ENCODE results near the gene CETP.

Gene CETP

GRCh38 chr16:56995136-56995805 lies 33.5 kb downstream of the CETP start:
- Histone ChIP-seq H3K4me3 (ENCODE audit: insufficient read length, low read depth) (no peak overlapping the region), H3K9me3 (ENCODE audit: insufficient read depth, low read length) (no peaks in the 10 kb centered on the region), H3K4me1 (ENCODE audit: insufficient read depth, insufficient read length) (peaks cover 9% of the 10 kb centered on the region), H3K27me3 (ENCODE audit: insufficient read depth, insufficient read length) (peaks cover 18% of the 10 kb centered on the region), H3K9ac (ENCODE audit: insufficient read length, low read depth) (no peak overlapping the region), H3K36me3 (ENCODE audit: insufficient read depth, insufficient read length, low read length) (no peaks in the 10 kb centered on the region)
- TF ChIP-seq ZNF274 (IDR thresholded peaks at IDR 0.05; ENCODE audit: low read depth, low read length) (no peak), SUZ12 (IDR thresholded peaks at IDR 0.05; ENCODE audit: extremely low read depth, insufficient read depth, insufficient read length) (no peak), YY1 (IDR thresholded peaks at IDR 0.05; ENCODE audit: insufficient read depth, insufficient read length) (no peak)
- DNase-seq (ENCODE audit: low read depth, low spot score), result no peak

- no peak for TF ChIP-seq ZNF274 (IDR thresholded peaks at IDR 0.05; ENCODE audit: low read depth, low read length)
- TF ChIP-seq SUZ12 (IDR thresholded peaks at IDR 0.05; ENCODE audit: extremely low read depth, insufficient read depth, insufficient read length), result no peak
- TF ChIP-seq YY1 (IDR thresholded peaks at IDR 0.05; ENCODE audit: insufficient read depth, insufficient read length), result no peak
- H3K4me1 ChIP-seq (ENCODE audit: insufficient read depth, insufficient read length), result peaks cover 5% of the 10 kb centered on the region
These were observed 35.5 kb downstream of the CETP start for GRCh38 chr16:56997264-56997663.

GRCh38 chr16:56997931-56998330 lies 36.2 kb downstream of the CETP start:
- DNase-seq (ENCODE audit: low read depth, low spot score), result no peak
- peaks cover 4% of the 10 kb centered on the region for H3K27me3 ChIP-seq (ENCODE audit: insufficient read depth, insufficient read length)
- TF ChIP-seq SUZ12 (IDR thresholded peaks at IDR 0.05; ENCODE audit: extremely low read depth, insufficient read depth, insufficient read length) (no peak), YY1 (IDR thresholded peaks at IDR 0.05; ENCODE audit: insufficient read depth, insufficient read length) (no peak), ZNF274 (IDR thresholded peaks at IDR 0.05; ENCODE audit: low read depth, low read length) (no peak)
- peaks cover 5% of the 10 kb centered on the region for H3K4me1 ChIP-seq (ENCODE audit: insufficient read depth, insufficient read length)
- H3K4me3 ChIP-seq (ENCODE audit: insufficient read length, low read depth), result no peak overlapping the region
- H3K9ac ChIP-seq (ENCODE audit: insufficient read length, low read depth), result no peak overlapping the region
- no peaks in the 10 kb centered on the region for H3K9me3 ChIP-seq (ENCODE audit: insufficient read depth, low read length)
- no peaks in the 10 kb centered on the region for H3K36me3 ChIP-seq (ENCODE audit: insufficient read depth, insufficient read length, low read length)

More at GRCh38 chr16:56997264-56997663, 35.5 kb downstream of the CETP start:
- Histone ChIP-seq H3K36me3 (ENCODE audit: insufficient read depth, insufficient read length, low read length) (no peaks in the 10 kb centered on the region), H3K9me3 (ENCODE audit: insufficient read depth, low read length) (no peaks in the 10 kb centered on the region), H3K4me3 (ENCODE audit: insufficient read length, low read depth) (no peak overlapping the region), H3K9ac (ENCODE audit: insufficient read length, low read depth) (no peak overlapping the region), H3K27me3 (ENCODE audit: insufficient read depth, insufficient read length) (peaks cover 4% of the 10 kb centered on the region)
- no peak for DNase-seq (ENCODE audit: low read depth, low spot score)

- Histone ChIP-seq H3K4me1 (ENCODE audit: insufficient read depth, insufficient read length) (peaks cover 5% of the 10 kb centered on the region), H3K9ac (ENCODE audit: insufficient read length, low read depth) (no peak overlapping the region), H3K9me3 (ENCODE audit: insufficient read depth, low read length) (no peaks in the 10 kb centered on the region), H3K27me3 (ENCODE audit: insufficient read depth, insufficient read length) (peaks cover 4% of the 10 kb centered on the region), H3K36me3 (ENCODE audit: insufficient read depth, insufficient read length, low read length) (no peaks in the 10 kb centered on the region), H3K4me3 (ENCODE audit: insufficient read length, low read depth) (no peak overlapping the region)
- TF ChIP-seq YY1 (IDR thresholded peaks at IDR 0.05; ENCODE audit: insufficient read depth, insufficient read length) (no peak), SUZ12 (IDR thresholded peaks at IDR 0.05; ENCODE audit: extremely low read depth, insufficient read depth, insufficient read length) (no peak), ZNF274 (IDR thresholded peaks at IDR 0.05; ENCODE audit: low read depth, low read length) (no peak)
- no peak for DNase-seq (ENCODE audit: low read depth, low spot score)
These were observed 36.6 kb downstream of the CETP start for GRCh38 chr16:56998352-56998751.

GRCh38 chr16:56998861-56999260 lies 37.1 kb downstream of the CETP start:
- no peak for TF ChIP-seq ZNF274 (IDR thresholded peaks at IDR 0.05; ENCODE audit: low read depth, low read length)
- no peak for TF ChIP-seq YY1 (IDR thresholded peaks at IDR 0.05; ENCODE audit: insufficient read depth, insufficient read length)
- TF ChIP-seq SUZ12 (IDR thresholded peaks at IDR 0.05; ENCODE audit: extremely low read depth, insufficient read depth, insufficient read length), result no peak
- no peak overlapping the region for H3K4me3 ChIP-seq (ENCODE audit: insufficient read length, low read depth)
- H3K9ac ChIP-seq (ENCODE audit: insufficient read length, low read depth), result no peak overlapping the region
- H3K4me1 ChIP-seq (ENCODE audit: insufficient read depth, insufficient read length), result peaks cover 5% of the 10 kb centered on the region
- H3K9me3 ChIP-seq (ENCODE audit: insufficient read depth, low read length), result no peaks in the 10 kb centered on the region
- peaks cover 4% of the 10 kb centered on the region for H3K27me3 ChIP-seq (ENCODE audit: insufficient read depth, insufficient read length)
- H3K36me3 ChIP-seq (ENCODE audit: insufficient read depth, insufficient read length, low read length), result no peaks in the 10 kb centered on the region
- no peak for DNase-seq (ENCODE audit: low read depth, low spot score)

- TF ChIP-seq SUZ12 (IDR thresholded peaks at IDR 0.05; ENCODE audit: extremely low read depth, insufficient read depth, insufficient read length) (no peak), YY1 (IDR thresholded peaks at IDR 0.05; ENCODE audit: insufficient read depth, insufficient read length) (no peak), ZNF274 (IDR thresholded peaks at IDR 0.05; ENCODE audit: low read depth, low read length) (no peak)
- Histone ChIP-seq H3K4me3 (ENCODE audit: insufficient read length, low read depth) (no peak overlapping the region), H3K9me3 (ENCODE audit: insufficient read depth, low read length) (no peaks in the 10 kb centered on the region), H3K27me3 (ENCODE audit: insufficient read depth, insufficient read length) (no peaks in the 10 kb centered on the region), H3K36me3 (ENCODE audit: insufficient read depth, insufficient read length, low read length) (no peaks in the 10 kb centered on the region), H3K4me1 (ENCODE audit: insufficient read depth, insufficient read length) (peaks cover 2% of the 10 kb centered on the region), H3K9ac (ENCODE audit: insufficient read length, low read depth) (no peak overlapping the region)
- no peak for DNase-seq (ENCODE audit: low read depth, low spot score)
These were observed 37.9 kb downstream of the CETP start for GRCh38 chr16:56999409-57000270.

Measured in NT2/D1 (cell line).